K562 (cell line): Measurements from ENCODE around the gene ACBD3. TPM values are rescaled to one million over a fixed set of nuclear protein-coding genes. Genes with fewer than 3 reads are reported as not detected.

ENCODE experiments used
- BRF2 ChIP-seq: IDR thresholded peaks from 3 replicates; pipeline ENCODE4 v1.6.1; 2011; ENCODE audit warnings: borderline replicate concordance, mild to moderate bottlenecking; ENCODE audit not compliant: insufficient read length, insufficient read depth
- DEAF1 ChIP-seq: fragments of 450-650 bp; formaldehyde crosslinking; IDR thresholded peaks from 2 replicates; pipeline ENCODE4 v1.4.0; 2020; ENCODE audit warnings: mild to moderate bottlenecking, moderate library complexity
- HMGXB4 ChIP-seq: sonication (generic); formaldehyde crosslinking; IDR thresholded peaks from 2 replicates; pipeline ENCODE4 v1.8.1; 2023; ENCODE audit warnings: mild to moderate bottlenecking, missing genetic modification reagents
- ILK ChIP-seq: fragments of 450-650 bp; IDR thresholded peaks from 2 replicates; pipeline ENCODE4 v1.6.1; 2016; ENCODE audit warnings: missing genetic modification characterization, low read depth, mild to moderate bottlenecking, missing compliant biosample characterization, moderate library complexity, borderline replicate concordance
- MECOM ChIP-seq: fragments of 250-450 bp; sonication (Bioruptor Pico); IDR thresholded peaks from 2 replicates; pipeline ENCODE4 v1.8.0; 2022; ENCODE audit warnings: inconsistent platforms
- MEF2A ChIP-seq: IDR thresholded peaks from 2 replicates; pipeline ENCODE4 v1.6.1; 2011; ENCODE audit warnings: low read depth, mild to moderate bottlenecking, low read length, moderate library complexity; ENCODE audit not compliant: control insufficient read depth
- MEIS2 ChIP-seq: fragments of 450-650 bp; IDR thresholded peaks from 2 replicates; pipeline ENCODE4 v1.6.1; 2014; ENCODE audit warnings: mild to moderate bottlenecking; ENCODE audit not compliant: partially characterized antibody
- SPI1 ChIP-seq: IDR thresholded peaks from 2 replicates; pipeline ENCODE4 v1.6.1; 2011; ENCODE audit warnings: low read depth, low read length, control low read depth, borderline replicate concordance
- ZNF124 ChIP-seq: sonication (generic); formaldehyde crosslinking; IDR thresholded peaks from 2 replicates; pipeline ENCODE4 v1.8.1; 2022; ENCODE audit warnings: missing genetic modification reagents
- ZNF134 ChIP-seq: fragments of 250-450 bp; sonication (Bioruptor Pico); conservative IDR thresholded peaks from 2 replicates; pipeline ENCODE4 v1.4.0; 2020
- ZNF277 ChIP-seq: fragments of 250-450 bp; sonication (Bioruptor Pico); IDR thresholded peaks from 2 replicates; pipeline ENCODE4 v1.8.0; 2022; ENCODE audit warnings: inconsistent platforms, mild to moderate bottlenecking, moderate library complexity, borderline replicate concordance
- ZNF445 ChIP-seq: fragments of 250-450 bp; sonication (Bioruptor Pico); IDR thresholded peaks from 2 replicates; pipeline ENCODE4 v1.4.0; 2020; ENCODE audit warnings: low read depth, mild to moderate bottlenecking, moderate library complexity
- ZNF57 ChIP-seq: fragments of 450-650 bp; formaldehyde crosslinking; IDR thresholded peaks from 2 replicates; pipeline ENCODE4 v1.4.0; 2020; ENCODE audit warnings: mild to moderate bottlenecking, moderate library complexity
- ZNF780A ChIP-seq: fragments of 250-450 bp; sonication (Bioruptor Pico); IDR thresholded peaks from 2 replicates; pipeline ENCODE4 v1.5.0; 2021; ENCODE audit warnings: mild to moderate bottlenecking
- polyA plus RNA-seq, 8 experiments: library from polyadenylated mRNA; depleted of rRNA in 4 of 8; stranded (reverse) in 5 of 8; unstranded in 3 of 8; fragments of >200 nt; fragmentation: Nextera tagmentation in 2 of 8; fragmentation: Illumina TruSeq in 1 of 8; extraction: Ambion mirVana in 2 of 8; extraction: Trizol in 1 of 8; gene quantifications; 2 replicates each; pipeline versions ENCODE4 v1.2.1 to v1.2.3, GENCODE V29; 2011 to 2014; ENCODE audit warnings: inconsistent platforms in 1 of 8, missing spikeins in 1 of 8
- total RNA-seq, 7 experiments: library from RNA; depleted of rRNA in 6 of 7; stranded (reverse); fragments of >200 nt in 6 of 7; fragmentation: Illumina TruSeq in 2 of 7; extraction: Trizol in 2 of 7; gene quantifications; 2 replicates each; pipeline versions ENCODE4 v1.2.1 to v1.2.3, GENCODE V29; 2011 to 2021; ENCODE audit warnings: low replicate concordance in 1 of 7
- TF ChIP-seq, protein P1 (sequence below), 2 experiments: fragments of 200-800 bp in 1 of 2; sonication (Bioruptor generic) in 1 of 2; sonication (generic) in 1 of 2; formaldehyde crosslinking in 1 of 2; IDR thresholded peaks in 1 of 2; conservative IDR thresholded peaks in 1 of 2; 2 replicates each; pipeline versions ENCODE4 v1.5.0 to v1.6.1; 2016 to 2020; ENCODE audit warnings: missing compliant biosample characterization in 1 of 2, missing genetic modification characterization in 1 of 2, missing genetic modification reagents in 1 of 2
- TF ChIP-seq, protein P2 (sequence below): fragments of 450-650 bp; IDR thresholded peaks from 2 replicates; pipeline ENCODE4 v1.6.1; 2017; ENCODE audit warnings: antibody characterized with exemption

Gene ACBD3
- total and polyA plus RNA-seq, 9 of the 15 experiments (the other 6 are each of a cell fraction or from before 2014, with no cell fraction given) = 11.1 to 36.7 (median 26.9) TPM

DNA sequence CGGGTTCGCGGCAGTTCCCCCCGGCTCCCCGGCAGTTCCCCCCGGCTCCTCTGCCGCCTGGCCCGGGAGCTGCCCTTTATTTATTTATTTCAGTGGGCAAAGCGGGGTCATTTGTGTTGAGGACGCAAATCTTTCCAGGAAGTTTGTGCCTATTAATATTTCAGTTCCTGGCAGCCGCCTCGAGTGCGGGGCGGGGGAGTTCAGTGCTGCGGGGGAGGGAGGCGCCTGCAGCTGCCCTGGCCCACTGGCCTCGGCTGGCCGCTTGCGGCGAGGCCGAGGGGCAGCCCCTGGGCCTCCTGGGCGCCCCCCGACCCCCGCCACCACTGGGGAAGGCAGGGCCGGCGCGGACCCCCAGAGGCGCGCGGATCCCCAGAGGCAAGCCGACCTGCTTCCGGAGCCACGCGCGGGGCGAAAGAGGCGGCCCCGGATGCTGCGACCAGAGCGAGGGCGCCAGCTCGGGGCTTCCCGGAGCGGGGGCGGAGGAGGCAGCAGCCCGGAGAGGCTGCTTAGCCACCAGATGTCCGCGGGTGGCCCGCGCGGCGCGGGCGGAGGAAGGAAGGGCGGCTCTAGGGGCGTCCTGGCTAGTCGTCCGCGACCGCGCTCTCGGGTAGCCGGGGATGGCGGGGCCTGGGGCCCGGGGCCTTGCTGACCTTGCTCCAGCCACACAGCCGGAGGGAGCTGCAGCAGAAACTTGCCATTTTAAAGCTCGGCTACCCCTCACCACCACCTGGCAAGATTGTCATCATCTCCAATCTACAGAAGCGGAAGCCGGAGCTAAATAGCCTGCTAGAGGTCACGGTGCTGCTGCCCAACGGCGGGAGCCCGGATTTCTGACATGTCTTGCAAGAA, 76.1 kb downstream of the ACBD3 start (continued):
- TF ChIP-seq, protein P1, sequence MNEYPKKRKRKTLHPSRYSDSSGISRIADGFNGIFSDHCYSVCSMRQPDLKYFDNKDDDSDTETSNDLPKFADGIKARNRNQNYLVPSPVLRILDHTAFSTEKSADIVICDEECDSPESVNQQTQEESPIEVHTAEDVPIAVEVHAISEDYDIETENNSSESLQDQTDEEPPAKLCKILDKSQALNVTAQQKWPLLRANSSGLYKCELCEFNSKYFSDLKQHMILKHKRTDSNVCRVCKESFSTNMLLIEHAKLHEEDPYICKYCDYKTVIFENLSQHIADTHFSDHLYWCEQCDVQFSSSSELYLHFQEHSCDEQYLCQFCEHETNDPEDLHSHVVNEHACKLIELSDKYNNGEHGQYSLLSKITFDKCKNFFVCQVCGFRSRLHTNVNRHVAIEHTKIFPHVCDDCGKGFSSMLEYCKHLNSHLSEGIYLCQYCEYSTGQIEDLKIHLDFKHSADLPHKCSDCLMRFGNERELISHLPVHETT (CRISPR knock-in tag; conservative IDR thresholded peaks at IDR 0.05 in 1 of 2, IDR thresholded peaks at IDR 0.05 in 1 of 2) = peak in 1 of 2 experiments; percentile 61; a peak in 1 of 4 replicates
- TF ChIP-seq ZNF780A (no peak), DEAF1 (CRISPR knock-in tag) (no peak), MEIS2 (peak; percentile 36), ZNF134 (CRISPR knock-in tag) (no peak), ZNF277 (no peak), MECOM (CRISPR knock-in tag) (no peak), SPI1 (peak; percentile 58; the same call in 1 of the 2 replicates), MEF2A (peak; percentile 51; the same call in 1 of the 2 replicates), ZNF57 (CRISPR knock-in tag) (0 out of 2 replicates have a peak, but pooled peaks have one; percentile 21), BRF2 (no peak), HMGXB4 (CRISPR knock-in tag) (no peak), ZNF445 (CRISPR knock-in tag) (no peak), ILK (tag) (no peak), ZNF124 (no peak)
- TF ChIP-seq, protein P2, sequence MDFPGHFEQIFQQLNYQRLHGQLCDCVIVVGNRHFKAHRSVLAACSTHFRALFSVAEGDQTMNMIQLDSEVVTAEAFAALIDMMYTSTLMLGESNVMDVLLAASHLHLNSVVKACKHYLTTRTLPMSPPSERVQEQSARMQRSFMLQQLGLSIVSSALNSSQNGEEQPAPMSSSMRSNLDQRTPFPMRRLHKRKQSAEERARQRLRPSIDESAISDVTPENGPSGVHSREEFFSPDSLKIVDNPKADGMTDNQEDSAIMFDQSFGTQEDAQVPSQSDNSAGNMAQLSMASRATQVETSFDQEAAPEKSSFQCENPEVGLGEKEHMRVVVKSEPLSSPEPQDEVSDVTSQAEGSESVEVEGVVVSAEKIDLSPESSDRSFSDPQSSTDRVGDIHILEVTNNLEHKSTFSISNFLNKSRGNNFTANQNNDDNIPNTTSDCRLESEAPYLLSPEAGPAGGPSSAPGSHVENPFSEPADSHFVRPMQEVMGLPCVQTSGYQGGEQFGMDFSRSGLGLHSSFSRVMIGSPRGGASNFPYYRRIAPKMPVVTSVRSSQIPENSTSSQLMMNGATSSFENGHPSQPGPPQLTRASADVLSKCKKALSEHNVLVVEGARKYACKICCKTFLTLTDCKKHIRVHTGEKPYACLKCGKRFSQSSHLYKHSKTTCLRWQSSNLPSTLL = no peak
